Skeletal muscle cell (primary cell): ENCODE results near the gene MVB12A.
A peak's percentile ranks its signal among the peaks of the same experiment; 100 is the strongest.

ENCODE experiments used
- DNase-seq: peaks from one replicate; pipeline ENCODE4 v3.0.0-alpha.2; 2010; ENCODE audit warnings: low read depth
- H3K4me3 ChIP-seq: 2 replicates; pipeline ENCODE4 v1.5.1; 2011; ENCODE audit warnings: low read depth, mild to moderate bottlenecking, control low read depth, low read length, moderate library complexity

The MVB12A gene

GRCh38 chr19:17436094-17436873 lies 16.4 kb downstream of the MVB12A start:
- no peak for DNase-seq
- H3K4me3 ChIP-seq: no peak overlapping the region

GRCh38 chr19:17436874-17437267 lies 17.0 kb downstream of the MVB12A start:
- H3K4me3 ChIP-seq: no peak overlapping the region
- no peak for DNase-seq

- DNase-seq: no peak
- no peak overlapping the region for H3K4me3 ChIP-seq
These were observed 21.6 kb downstream of the MVB12A start for GRCh38 chr19:17441241-17442021.

- DNase-seq: no peak
- no peak overlapping the region for H3K4me3 ChIP-seq
These were observed 25.8 kb downstream of the MVB12A start for GRCh38 chr19:17445526-17446165.

GRCh38 chr19:17447704-17448130 lies 27.9 kb downstream of the MVB12A start:
- DNase-seq: no peak
- peak overlapping the region; percentile 31 for H3K4me3 ChIP-seq

GRCh38 chr19:17448131-17448967 lies 28.5 kb downstream of the MVB12A start, which contains the start of gene TMEM221:
TSS of gene TMEM221 (minus strand) at chr19:17448668. CDS start at chr19:17448462, 206 bp downstream.
- DNase-seq: no peak
- H3K4me3 ChIP-seq: peak within 1 kb of the TSS; percentile 41

GRCh38 chr19:17450264-17451075 lies 30.6 kb downstream of the MVB12A start:
- no peak for DNase-seq
- no peak overlapping the region for H3K4me3 ChIP-seq

GRCh38 chr19:17451820-17452219 lies 32.0 kb downstream of the MVB12A start:
- no peak for DNase-seq
- no peak overlapping the region for H3K4me3 ChIP-seq

GRCh38 chr19:17454576-17455071 lies 34.8 kb downstream of the MVB12A start:
- no peak for DNase-seq
- no peak overlapping the region for H3K4me3 ChIP-seq

- no peak overlapping the region for H3K4me3 ChIP-seq
- no peak for DNase-seq
These were observed 35.7 kb downstream of the MVB12A start for GRCh38 chr19:17455308-17456123.

- no peak for DNase-seq
- H3K4me3 ChIP-seq: no peak overlapping the region
These were observed 36.3 kb downstream of the MVB12A start for GRCh38 chr19:17456127-17456526.

GRCh38 chr19:17457616-17458015 lies 37.8 kb downstream of the MVB12A start:
- no peak overlapping the region for H3K4me3 ChIP-seq
- no peak for DNase-seq

- H3K4me3 ChIP-seq: no peak overlapping the region
- no peak for DNase-seq
These were observed 39.1 kb downstream of the MVB12A start for GRCh38 chr19:17458970-17459369.

GRCh38 chr19:17460372-17461230 lies 40.8 kb downstream of the MVB12A start, which contains the start of gene NXNL1:
TSS of gene NXNL1 (minus strand) at chr19:17460926. CDS start at chr19:17460869, 57 bp downstream.
- DNase-seq: no peak
- no peak within 1 kb of the TSS for H3K4me3 ChIP-seq

- H3K4me3 ChIP-seq: no peak overlapping the region
- DNase-seq: no peak
These were observed 46.6 kb downstream of the MVB12A start for GRCh38 chr19:17466487-17466850.

GRCh38 chr19:17467471-17468301 lies 47.8 kb downstream of the MVB12A start:
- no peak for DNase-seq
- no peak overlapping the region for H3K4me3 ChIP-seq
